Panc1 (cell line): ENCODE data around the gene NINJ2.

ENCODE experiments used
- POLR2AphosphoS5 ChIP-seq: IDR thresholded peaks from 2 replicates; pipeline ENCODE4 v1.6.1; 2012; ENCODE audit warnings: mild to moderate bottlenecking, low read depth, low read length, moderate library complexity
- SIN3A ChIP-seq: IDR thresholded peaks from 2 replicates; pipeline ENCODE4 v1.6.1; 2012; ENCODE audit warnings: low read depth, mild to moderate bottlenecking, low read length, moderate library complexity, borderline replicate concordance; ENCODE audit not compliant: insufficient read depth
- TF ChIP-seq, protein P1 (sequence below): fragments of 450-650 bp; IDR thresholded peaks from 2 replicates; pipeline ENCODE4 v1.5.1; 2017; ENCODE audit warnings: mild to moderate bottlenecking

DNA sequence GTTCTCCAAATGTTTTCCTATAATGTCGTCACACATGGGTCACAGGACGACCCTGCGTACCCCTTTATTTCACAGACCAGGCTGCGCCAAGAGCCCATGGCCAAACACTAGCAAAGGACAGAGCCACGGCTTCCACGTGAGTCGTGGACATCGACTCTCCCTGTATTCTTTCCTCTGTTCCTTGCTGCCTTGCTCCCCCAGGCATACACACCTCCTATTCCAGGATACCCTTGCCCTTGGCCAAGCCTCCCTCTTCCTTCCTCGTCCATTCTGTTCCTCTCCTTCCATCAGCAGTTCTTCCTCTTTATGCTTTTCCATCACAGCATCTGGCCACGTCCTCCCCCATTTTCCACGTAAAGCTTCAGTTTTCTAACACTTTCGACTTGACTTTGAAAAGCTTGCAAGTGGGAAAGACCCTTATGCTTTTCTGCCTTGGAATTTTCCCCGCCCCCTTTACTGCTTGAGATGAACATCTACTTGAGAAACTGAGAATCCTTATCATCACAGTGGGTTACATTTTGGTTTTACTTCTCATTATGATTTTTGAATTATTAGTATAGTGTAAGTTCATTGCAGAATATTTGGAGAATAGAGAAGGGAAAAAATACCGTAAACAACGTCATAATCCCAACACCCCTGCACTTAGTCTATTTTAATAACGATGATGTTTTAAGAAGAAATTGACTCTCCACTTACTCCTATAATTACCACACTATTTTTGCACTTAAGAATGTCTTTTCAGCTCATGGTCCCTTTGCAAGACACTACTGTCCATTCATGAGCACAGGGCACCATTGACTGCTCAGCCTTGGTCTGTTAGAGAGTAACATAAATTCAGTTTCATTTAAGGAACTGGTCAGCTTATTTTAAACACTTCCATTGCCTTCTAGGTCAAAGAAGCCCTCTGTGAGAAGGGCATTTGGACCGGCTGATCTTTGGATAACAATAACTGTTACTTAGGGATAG, 15.8 kb upstream of the NINJ2 start:
- TF ChIP-seq, protein P1, sequence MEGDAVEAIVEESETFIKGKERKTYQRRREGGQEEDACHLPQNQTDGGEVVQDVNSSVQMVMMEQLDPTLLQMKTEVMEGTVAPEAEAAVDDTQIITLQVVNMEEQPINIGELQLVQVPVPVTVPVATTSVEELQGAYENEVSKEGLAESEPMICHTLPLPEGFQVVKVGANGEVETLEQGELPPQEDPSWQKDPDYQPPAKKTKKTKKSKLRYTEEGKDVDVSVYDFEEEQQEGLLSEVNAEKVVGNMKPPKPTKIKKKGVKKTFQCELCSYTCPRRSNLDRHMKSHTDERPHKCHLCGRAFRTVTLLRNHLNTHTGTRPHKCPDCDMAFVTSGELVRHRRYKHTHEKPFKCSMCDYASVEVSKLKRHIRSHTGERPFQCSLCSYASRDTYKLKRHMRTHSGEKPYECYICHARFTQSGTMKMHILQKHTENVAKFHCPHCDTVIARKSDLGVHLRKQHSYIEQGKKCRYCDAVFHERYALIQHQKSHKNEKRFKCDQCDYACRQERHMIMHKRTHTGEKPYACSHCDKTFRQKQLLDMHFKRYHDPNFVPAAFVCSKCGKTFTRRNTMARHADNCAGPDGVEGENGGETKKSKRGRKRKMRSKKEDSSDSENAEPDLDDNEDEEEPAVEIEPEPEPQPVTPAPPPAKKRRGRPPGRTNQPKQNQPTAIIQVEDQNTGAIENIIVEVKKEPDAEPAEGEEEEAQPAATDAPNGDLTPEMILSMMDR, result no peak
- TF ChIP-seq POLR2AphosphoS5 (no peak), SIN3A (no peak)
